Measurements from ENCODE around the gene MMP24. TPM values are rescaled to one million over a fixed set of nuclear protein-coding genes. Genes with fewer than 3 reads are reported as not detected.
"Not testable (repeated sequence)": the region's sequence is repeated elsewhere in the genome, so short reads cannot be mapped to it uniquely, and the experiment has no call there.

Gene MMP24
- total RNA-seq, 1 experiment from 2014 or later = 7.1 TPM

DNA sequence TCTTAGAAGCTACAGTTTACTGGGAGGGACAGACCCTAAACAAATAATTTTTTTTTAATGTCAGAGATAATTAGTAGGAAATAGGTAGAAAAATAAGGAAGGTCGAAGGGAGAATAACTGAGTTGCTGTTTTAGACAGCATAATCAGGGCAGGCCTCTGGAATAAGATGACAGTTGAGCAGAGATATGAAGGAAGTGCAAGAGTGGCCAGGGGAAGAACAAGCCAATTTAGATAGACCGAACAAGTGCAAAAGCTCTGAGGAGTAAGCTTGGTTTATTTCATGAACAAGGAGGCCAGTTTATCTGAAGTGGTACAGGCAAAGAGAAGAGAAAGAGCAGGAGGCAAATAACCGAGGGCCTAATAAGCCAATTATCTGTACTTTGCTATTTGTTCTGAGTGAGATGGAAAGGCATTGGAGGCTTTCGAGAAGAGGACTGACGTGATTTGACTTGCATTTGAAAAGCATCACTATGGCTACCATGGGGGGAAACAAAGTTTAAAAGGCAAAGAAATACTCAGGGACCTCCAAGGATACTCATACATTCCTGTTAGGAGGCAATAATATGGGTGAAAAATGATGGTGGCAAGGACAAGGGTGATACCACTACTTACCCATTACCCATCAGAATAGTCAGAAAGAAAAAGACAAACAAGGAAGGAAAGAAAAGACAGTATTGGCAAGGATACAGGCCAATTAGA is 34.9 kb upstream of the MMP24 start:
- no peaks in the 10 kb centered on the region for H3K36me3 ChIP-seq (ENCODE audit: control insufficient read depth, insufficient read depth, low read length)
- TF ChIP-seq POLR2AphosphoS5 (IDR thresholded peaks at IDR 0.05; ENCODE audit: low read depth, low read length) (no peak), SIN3A (IDR thresholded peaks at IDR 0.05; ENCODE audit: borderline replicate concordance, insufficient read depth, low read depth, low read length) (no peak), TCF7L2 (IDR thresholded peaks at IDR 0.05; ENCODE audit: low read depth, low read length) (no peak)
- TF ChIP-seq, protein P1, sequence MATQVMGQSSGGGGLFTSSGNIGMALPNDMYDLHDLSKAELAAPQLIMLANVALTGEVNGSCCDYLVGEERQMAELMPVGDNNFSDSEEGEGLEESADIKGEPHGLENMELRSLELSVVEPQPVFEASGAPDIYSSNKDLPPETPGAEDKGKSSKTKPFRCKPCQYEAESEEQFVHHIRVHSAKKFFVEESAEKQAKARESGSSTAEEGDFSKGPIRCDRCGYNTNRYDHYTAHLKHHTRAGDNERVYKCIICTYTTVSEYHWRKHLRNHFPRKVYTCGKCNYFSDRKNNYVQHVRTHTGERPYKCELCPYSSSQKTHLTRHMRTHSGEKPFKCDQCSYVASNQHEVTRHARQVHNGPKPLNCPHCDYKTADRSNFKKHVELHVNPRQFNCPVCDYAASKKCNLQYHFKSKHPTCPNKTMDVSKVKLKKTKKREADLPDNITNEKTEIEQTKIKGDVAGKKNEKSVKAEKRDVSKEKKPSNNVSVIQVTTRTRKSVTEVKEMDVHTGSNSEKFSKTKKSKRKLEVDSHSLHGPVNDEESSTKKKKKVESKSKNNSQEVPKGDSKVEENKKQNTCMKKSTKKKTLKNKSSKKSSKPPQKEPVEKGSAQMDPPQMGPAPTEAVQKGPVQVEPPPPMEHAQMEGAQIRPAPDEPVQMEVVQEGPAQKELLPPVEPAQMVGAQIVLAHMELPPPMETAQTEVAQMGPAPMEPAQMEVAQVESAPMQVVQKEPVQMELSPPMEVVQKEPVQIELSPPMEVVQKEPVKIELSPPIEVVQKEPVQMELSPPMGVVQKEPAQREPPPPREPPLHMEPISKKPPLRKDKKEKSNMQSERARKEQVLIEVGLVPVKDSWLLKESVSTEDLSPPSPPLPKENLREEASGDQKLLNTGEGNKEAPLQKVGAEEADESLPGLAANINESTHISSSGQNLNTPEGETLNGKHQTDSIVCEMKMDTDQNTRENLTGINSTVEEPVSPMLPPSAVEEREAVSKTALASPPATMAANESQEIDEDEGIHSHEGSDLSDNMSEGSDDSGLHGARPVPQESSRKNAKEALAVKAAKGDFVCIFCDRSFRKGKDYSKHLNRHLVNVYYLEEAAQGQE (IDR thresholded peaks at IDR 0.05; ENCODE audit: insufficient read depth in 1 of 2, low read depth in 2 of 2, low read length in 1 of 2) = no peak
- TF ChIP-seq, protein P2, sequence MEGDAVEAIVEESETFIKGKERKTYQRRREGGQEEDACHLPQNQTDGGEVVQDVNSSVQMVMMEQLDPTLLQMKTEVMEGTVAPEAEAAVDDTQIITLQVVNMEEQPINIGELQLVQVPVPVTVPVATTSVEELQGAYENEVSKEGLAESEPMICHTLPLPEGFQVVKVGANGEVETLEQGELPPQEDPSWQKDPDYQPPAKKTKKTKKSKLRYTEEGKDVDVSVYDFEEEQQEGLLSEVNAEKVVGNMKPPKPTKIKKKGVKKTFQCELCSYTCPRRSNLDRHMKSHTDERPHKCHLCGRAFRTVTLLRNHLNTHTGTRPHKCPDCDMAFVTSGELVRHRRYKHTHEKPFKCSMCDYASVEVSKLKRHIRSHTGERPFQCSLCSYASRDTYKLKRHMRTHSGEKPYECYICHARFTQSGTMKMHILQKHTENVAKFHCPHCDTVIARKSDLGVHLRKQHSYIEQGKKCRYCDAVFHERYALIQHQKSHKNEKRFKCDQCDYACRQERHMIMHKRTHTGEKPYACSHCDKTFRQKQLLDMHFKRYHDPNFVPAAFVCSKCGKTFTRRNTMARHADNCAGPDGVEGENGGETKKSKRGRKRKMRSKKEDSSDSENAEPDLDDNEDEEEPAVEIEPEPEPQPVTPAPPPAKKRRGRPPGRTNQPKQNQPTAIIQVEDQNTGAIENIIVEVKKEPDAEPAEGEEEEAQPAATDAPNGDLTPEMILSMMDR (IDR thresholded peaks at IDR 0.05) = no peak
- no peak for DNase-seq (ENCODE audit: low read depth, low spot score)
- no peak overlapping the region for H3K4me3 ChIP-seq (ENCODE audit: low read depth in 2 of 2, low read length in 2 of 2)
- H3K27me3 ChIP-seq (ENCODE audit: control insufficient read depth, insufficient read depth, low read length) = no peaks in the 10 kb centered on the region
- ChIA-PET CTCF (no interaction called here), POLR2A (interaction anchor here (0.6 kb wide), 1 partner anchor 27 kb away, joined by 3 read pairs; no protein-coding TSS in a partner anchor)
- intact Hi-C loops (cut with micrococcal nuclease; ENCODE audit: unreplicated experiment) = no loop called here
- H3K4me1 ChIP-seq (ENCODE audit: control insufficient read depth, insufficient read depth, low read length) = no peaks in the 10 kb centered on the region
- no TSS peak for BruUV-seq (replicated peaks)
- no peak overlapping the region for H3K27ac ChIP-seq (ENCODE audit: low read length)
- in situ Hi-C loops (cut with HindIII; ENCODE audit: low pct_unique_long_range_greater_than_20kb, low sequenced_read_pairs) = no loop called here
- peaks cover 8% of the 10 kb centered on the region; the same call in 1 of the 2 replicates for H3K9me3 ChIP-seq (ENCODE audit: control insufficient read depth, insufficient read depth, low read depth, low read length)
- ATAC-seq = no peak

DNA sequence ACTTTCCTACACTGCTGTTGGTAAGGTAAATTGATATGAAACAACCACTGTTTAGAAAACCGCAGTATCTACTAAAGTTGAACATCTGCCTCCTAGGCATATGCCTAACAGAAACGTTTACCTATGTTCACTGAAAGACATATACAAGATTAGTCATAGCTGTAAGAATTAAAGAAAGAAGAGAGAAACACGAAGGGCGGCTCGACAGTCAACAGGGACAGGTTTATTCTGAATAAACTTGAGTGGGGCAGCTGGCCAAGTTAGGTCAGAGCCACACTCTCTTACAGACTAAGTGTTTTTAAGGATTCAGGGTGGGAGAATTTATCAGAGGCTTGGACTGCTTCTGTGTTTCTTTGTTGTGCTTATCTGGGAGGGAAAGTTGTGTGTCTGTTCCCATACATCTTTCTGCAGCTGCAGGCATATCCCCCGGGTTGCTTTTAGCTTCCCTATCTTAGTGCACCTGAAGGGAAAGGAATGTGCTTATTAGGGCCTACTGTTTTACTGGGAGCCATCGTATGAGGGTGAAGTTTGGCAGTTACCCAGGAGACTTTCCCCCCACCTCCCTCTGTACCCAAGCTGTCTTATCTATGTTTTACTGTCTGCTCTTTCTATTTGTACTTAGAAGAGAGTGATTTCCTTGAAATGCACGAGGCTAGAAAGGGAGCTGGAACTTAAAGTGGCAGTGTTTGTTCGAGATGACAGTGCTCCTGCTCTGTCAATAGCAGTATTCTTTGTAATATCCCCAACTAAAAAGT is 34.2 kb upstream of the MMP24 start:
- no TSS peak for BruUV-seq (replicated peaks)
- TF ChIP-seq, protein P2 (IDR thresholded peaks at IDR 0.05) = no peak
- TF ChIP-seq, protein P1 (IDR thresholded peaks at IDR 0.05; ENCODE audit: insufficient read depth in 1 of 2, low read depth in 2 of 2, low read length in 1 of 2) = no peak
- TF ChIP-seq POLR2AphosphoS5 (IDR thresholded peaks at IDR 0.05; ENCODE audit: low read depth, low read length) = no peak
- TF ChIP-seq SIN3A (IDR thresholded peaks at IDR 0.05; ENCODE audit: borderline replicate concordance, insufficient read depth, low read depth, low read length) = no peak
- TF ChIP-seq TCF7L2 (IDR thresholded peaks at IDR 0.05; ENCODE audit: low read depth, low read length) = no peak
- ATAC-seq (no peak), DNase-seq (ENCODE audit: low read depth, low spot score) (no peak)
- Histone ChIP-seq H3K36me3 (ENCODE audit: control insufficient read depth, insufficient read depth, low read length) (no peaks in the 10 kb centered on the region), H3K4me1 (ENCODE audit: control insufficient read depth, insufficient read depth, low read length) (no peaks in the 10 kb centered on the region), H3K27me3 (ENCODE audit: control insufficient read depth, insufficient read depth, low read length) (no peaks in the 10 kb centered on the region), H3K27ac (ENCODE audit: low read length) (no peak overlapping the region), H3K9me3 (ENCODE audit: control insufficient read depth, insufficient read depth, low read depth, low read length) (peaks cover 9% of the 10 kb centered on the region; the same call in 1 of the 2 replicates), H3K4me3 (ENCODE audit: low read depth in 2 of 2, low read length in 2 of 2) (no peak overlapping the region)
- CTCF ChIA-PET = no interaction called here
- in situ Hi-C loops (cut with HindIII; ENCODE audit: low pct_unique_long_range_greater_than_20kb, low sequenced_read_pairs) = no loop called here
- intact Hi-C loops (cut with micrococcal nuclease; ENCODE audit: unreplicated experiment) = no loop called here
- POLR2A ChIA-PET = no interaction called here

DNA sequence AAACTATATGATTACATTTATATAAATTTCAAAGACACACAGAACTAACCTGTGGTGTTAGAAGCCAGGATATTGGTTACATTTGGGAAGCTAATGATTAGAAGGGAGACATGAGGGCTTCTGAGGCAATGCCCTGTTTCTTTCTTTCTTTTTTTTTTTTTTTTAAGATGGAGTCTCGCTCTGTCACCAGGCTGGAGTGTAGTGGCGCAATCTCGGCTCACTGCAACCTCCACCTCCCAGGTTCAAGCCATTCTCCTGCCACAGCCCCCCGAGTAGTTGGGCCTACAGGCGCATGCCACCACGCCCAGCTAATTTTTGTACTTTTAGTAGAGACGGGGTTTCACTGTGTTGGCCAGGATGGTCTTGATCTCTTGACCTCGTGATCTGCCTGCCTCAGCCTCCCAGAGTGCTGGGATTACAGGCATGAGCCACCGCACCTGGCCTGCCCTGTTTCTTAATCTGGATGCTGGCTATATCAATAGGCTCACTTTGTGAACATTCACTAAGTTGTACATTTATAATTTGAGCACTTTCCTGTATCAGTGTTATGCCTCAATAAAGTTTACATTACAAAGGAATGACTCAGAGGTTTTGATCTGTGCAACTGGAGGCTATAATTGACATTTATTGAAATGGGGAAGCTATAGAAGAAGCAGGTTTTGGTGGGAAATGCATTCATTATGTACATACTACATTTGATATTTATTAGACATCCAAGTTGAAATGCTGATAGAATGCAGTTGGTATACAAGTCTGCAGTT is 33.3 kb upstream of the MMP24 start:
- BruUV-seq (replicated peaks); in situ Hi-C loops (cut with HindIII; ENCODE audit: low pct_unique_long_range_greater_than_20kb, low sequenced_read_pairs); CTCF ChIA-PET: not testable (repeated sequence)

More for the DNA sequence above, 33.3 kb upstream of the MMP24 start:
- H3K27ac ChIP-seq (ENCODE audit: low read length); H3K9me3 ChIP-seq (ENCODE audit: control insufficient read depth, insufficient read depth, low read depth, low read length); intact Hi-C loops (cut with micrococcal nuclease; ENCODE audit: unreplicated experiment); H3K4me1 ChIP-seq (ENCODE audit: control insufficient read depth, insufficient read depth, low read length); H3K36me3 ChIP-seq (ENCODE audit: control insufficient read depth, insufficient read depth, low read length); H3K4me3 ChIP-seq (ENCODE audit: low read depth in 2 of 2, low read length in 2 of 2); H3K27me3 ChIP-seq (ENCODE audit: control insufficient read depth, insufficient read depth, low read length); DNase-seq (ENCODE audit: low read depth, low spot score); ATAC-seq: not testable (repeated sequence)
- POLR2A ChIA-PET = interaction anchor here (0.5 to 0.6 kb wide), 2 partner anchors 23 to 1555 kb away, joined by 3 to 4 read pairs; no protein-coding TSS in a partner anchor

Data from Panc1 (cell line).